HepG2 (cell line): Measurements from ENCODE around the gene TOMM20.

Experiments used
- ARID4A ChIP-seq: sonication (generic); formaldehyde crosslinking; IDR thresholded peaks from 2 replicates; pipeline ENCODE4 v1.5.0; 2020; ENCODE audit warnings: mild to moderate bottlenecking, missing genetic modification reagents, borderline replicate concordance
- ATF7 ChIP-seq, 2 experiments: fragments of 450-650 bp in 1 of 2; sonication (generic) in 1 of 2; formaldehyde crosslinking in 1 of 2; IDR thresholded peaks; 2 replicates each; pipeline versions ENCODE4 v1.4.0 to v1.6.1; 2016 to 2020; ENCODE audit warnings: antibody characterized with exemption in 1 of 2, mild to moderate bottlenecking in 1 of 2, missing genetic modification reagents in 1 of 2
- CHD4 ChIP-seq: fragments of 200-600 bp; sonication (generic); IDR thresholded peaks from 2 replicates; pipeline ENCODE4 v1.7.0; 2017; ENCODE audit warnings: mild to moderate bottlenecking, low read length, borderline replicate concordance
- DNMT1 ChIP-seq: sonication (generic); formaldehyde crosslinking; IDR thresholded peaks from 2 replicates; pipeline ENCODE4 v1.5.1; 2020; ENCODE audit warnings: mild to moderate bottlenecking, missing genetic modification reagents
- ELF1 ChIP-seq: sonication (generic); formaldehyde crosslinking; IDR thresholded peaks from 2 replicates; pipeline ENCODE4 v1.4.0; 2020; ENCODE audit warnings: missing genetic modification reagents
- GABPA ChIP-seq, 2 experiments: IDR thresholded peaks; 2 replicates each; pipeline ENCODE4 v1.6.1; 2011 to 2016; ENCODE audit warnings: low read depth in 2 of 2, low read length in 1 of 2, missing biosample characterization in 1 of 2, missing genetic modification characterization in 1 of 2
- PBX3 ChIP-seq: sonication (generic); formaldehyde crosslinking; IDR thresholded peaks from 2 replicates; pipeline ENCODE4 v1.8.1; 2023; ENCODE audit warnings: missing genetic modification reagents, inconsistent platforms, borderline replicate concordance
- TBX2 ChIP-seq: sonication (generic); formaldehyde crosslinking; IDR thresholded peaks from 2 replicates; pipeline ENCODE4 v1.5.0; 2020; ENCODE audit warnings: missing genetic modification reagents, mild to moderate bottlenecking, borderline replicate concordance
- ZFP36 ChIP-seq: fragments of 150-350 bp; IDR thresholded peaks from 2 replicates; pipeline ENCODE4 v1.6.1; 2018; ENCODE audit warnings: borderline replicate concordance, low read length, low read depth; ENCODE audit not compliant: partially characterized antibody
- ZFX ChIP-seq: sonication (generic); formaldehyde crosslinking; IDR thresholded peaks from 2 replicates; pipeline ENCODE4 v1.4.0; 2020; ENCODE audit warnings: mild to moderate bottlenecking, low read depth, missing genetic modification reagents, moderate library complexity
- ZNF776 ChIP-seq: sonication (generic); formaldehyde crosslinking; IDR thresholded peaks from 2 replicates; pipeline ENCODE4 v1.4.0; 2020; ENCODE audit warnings: mild to moderate bottlenecking, missing genetic modification reagents
- TF ChIP-seq, protein P1 (sequence below): sonication (generic); formaldehyde crosslinking; IDR thresholded peaks from 2 replicates; pipeline ENCODE4 v1.5.0; 2020; ENCODE audit warnings: mild to moderate bottlenecking, missing genetic modification reagents, moderate library complexity

DNA sequence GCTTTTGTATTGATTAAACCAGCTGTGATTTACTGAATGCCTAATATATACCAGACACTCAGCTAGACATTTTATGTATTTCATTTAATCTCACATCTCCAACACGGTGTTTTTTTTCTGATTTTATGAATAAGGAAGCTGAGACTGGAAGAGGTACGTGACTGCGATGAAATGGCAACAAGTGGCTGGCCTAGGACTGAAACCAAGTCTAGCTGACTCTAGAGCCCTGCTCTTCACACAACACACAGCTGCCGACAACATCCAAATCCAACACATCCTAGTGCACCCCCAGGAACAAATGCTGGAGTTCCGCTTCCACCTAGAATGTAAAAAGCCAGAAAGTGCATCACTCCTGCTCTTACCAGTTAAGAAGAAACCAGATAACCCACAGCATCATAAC, 10.7 kb upstream of the TOMM20 start:
- TF ChIP-seq PBX3 (CRISPR knock-in tag): no peak
- TF ChIP-seq, protein P1, sequence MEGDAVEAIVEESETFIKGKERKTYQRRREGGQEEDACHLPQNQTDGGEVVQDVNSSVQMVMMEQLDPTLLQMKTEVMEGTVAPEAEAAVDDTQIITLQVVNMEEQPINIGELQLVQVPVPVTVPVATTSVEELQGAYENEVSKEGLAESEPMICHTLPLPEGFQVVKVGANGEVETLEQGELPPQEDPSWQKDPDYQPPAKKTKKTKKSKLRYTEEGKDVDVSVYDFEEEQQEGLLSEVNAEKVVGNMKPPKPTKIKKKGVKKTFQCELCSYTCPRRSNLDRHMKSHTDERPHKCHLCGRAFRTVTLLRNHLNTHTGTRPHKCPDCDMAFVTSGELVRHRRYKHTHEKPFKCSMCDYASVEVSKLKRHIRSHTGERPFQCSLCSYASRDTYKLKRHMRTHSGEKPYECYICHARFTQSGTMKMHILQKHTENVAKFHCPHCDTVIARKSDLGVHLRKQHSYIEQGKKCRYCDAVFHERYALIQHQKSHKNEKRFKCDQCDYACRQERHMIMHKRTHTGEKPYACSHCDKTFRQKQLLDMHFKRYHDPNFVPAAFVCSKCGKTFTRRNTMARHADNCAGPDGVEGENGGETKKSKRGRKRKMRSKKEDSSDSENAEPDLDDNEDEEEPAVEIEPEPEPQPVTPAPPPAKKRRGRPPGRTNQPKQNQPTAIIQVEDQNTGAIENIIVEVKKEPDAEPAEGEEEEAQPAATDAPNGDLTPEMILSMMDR (CRISPR knock-in tag): no peak
- TF ChIP-seq ZNF776 (CRISPR knock-in tag): no peak
- TF ChIP-seq CHD4: no peak
- no peak for TF ChIP-seq ELF1 (CRISPR knock-in tag)
- TF ChIP-seq GABPA (IDR thresholded peaks at IDR 0.05; ENCODE audit: low read depth, low read length): no peak
- no peak for TF ChIP-seq GABPA (CRISPR knock-in tag; IDR thresholded peaks at IDR 0.05; ENCODE audit: low read depth)
- TF ChIP-seq ZFP36: no peak
- no peak for TF ChIP-seq DNMT1 (CRISPR knock-in tag)
- TF ChIP-seq ZFX (CRISPR knock-in tag): no peak
- no peak for TF ChIP-seq ATF7 (IDR thresholded peaks at IDR 0.05)
- TF ChIP-seq ATF7 (CRISPR knock-in tag; IDR thresholded peaks at IDR 0.05): no peak
- no peak for TF ChIP-seq TBX2 (CRISPR knock-in tag)
- no peak for TF ChIP-seq ARID4A (CRISPR knock-in tag)
